ENCODE results near the gene DMRT3.

DMRT3 gene, protein sequence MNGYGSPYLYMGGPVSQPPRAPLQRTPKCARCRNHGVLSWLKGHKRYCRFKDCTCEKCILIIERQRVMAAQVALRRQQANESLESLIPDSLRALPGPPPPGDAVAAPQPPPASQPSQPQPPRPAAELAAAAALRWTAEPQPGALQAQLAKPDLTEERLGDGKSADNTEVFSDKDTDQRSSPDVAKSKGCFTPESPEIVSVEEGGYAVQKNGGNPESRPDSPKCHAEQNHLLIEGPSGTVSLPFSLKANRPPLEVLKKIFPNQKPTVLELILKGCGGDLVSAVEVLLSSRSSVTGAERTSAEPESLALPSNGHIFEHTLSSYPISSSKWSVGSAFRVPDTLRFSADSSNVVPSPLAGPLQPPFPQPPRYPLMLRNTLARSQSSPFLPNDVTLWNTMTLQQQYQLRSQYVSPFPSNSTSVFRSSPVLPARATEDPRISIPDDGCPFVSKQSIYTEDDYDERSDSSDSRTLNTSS

DNA sequence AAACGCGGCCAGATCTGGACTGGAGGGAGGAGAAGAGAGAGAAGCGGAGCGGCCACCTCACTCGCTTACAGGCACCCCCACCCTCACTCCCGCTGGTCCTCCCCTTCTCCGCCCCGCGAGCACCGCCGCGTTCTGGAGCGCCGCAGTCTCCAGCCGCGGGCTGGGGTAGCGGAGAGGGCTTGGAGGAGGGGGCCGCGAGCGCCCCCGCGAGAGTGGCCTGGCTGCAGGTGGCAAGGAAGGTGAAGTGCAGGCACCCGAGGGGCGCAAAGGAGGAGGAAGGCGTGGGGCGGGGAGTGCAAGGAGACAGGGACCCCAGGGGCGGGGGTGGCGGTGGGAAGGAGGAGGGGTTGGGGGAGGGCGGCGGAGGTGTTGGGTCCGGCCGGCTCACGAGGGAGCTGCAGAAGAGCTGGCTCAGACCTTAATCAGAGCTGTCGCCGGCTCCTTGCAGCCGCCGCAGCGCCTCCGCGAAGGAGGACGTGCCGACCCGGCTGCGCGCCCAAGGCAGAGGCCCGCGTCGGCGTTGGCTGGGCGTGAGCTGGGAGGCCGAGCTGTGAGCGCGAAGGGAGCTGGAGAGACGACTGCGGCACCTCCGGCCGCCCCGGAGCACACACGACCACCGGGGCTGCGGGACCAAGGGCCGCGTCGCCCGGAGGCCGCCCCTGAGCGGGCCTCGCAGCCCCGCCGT, at the start of gene DMRT3:
DMRT3 (plus strand) TSS at position 398 of the 685 bp plus-strand sequence. CDS start 347 bp downstream, outside the sequence.
- no peak for DNase-seq (ENCODE audit: low read depth in 2 of 2)

DNA sequence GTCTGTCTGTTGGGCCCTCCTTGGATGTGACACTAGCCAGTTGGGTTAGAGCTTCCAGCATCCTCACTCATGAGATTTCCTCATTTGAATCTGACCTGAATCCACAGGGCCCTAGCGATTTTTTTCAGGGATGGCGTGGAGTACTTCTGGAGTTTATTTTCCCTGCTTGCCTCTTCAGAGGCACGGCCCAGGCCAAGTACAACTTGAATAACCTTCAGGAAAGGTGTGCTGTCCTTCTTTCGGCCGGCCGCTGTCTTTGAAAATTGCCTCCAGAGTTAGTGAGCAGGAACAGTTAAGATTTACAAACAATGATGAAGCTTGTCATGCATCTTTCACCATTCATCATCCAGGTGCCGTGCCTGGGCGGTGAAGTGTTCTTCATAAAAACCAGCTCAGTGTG, 49.5 kb upstream of the DMRT3 start:
- DNase-seq (ENCODE audit: low read depth in 2 of 2) = no peak

DNA sequence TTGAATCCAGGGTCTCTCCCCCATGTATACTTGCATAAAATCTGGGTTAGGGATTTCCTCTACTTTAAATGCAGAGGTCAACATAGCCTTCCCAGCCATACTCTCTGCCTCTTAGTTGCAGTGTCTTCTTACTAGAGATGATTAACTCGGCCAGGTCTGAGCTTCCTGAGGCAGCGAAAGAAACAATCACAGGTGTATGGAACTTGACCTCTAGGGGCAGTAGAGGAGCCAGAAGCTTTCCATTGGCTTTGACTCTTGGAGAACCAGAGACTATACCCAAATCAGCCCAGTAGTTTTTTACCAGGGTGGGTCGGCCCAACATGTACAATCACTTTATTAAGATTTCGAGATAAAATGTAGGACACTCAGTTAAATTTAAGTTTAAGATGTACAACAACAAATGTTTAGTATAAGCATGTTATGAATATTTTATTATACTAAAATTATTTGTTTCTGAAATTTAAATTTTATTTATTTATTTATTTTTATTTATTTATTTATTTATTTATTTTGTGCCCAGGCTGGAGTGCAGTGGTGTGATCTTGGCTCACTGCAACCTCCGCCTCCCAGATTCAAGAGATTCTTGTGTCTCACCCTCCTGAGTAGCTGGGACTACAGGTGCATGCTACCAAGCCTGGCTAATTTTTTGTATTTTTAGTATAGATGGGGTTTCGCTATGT, 48.0 kb upstream of the DMRT3 start:
- DNase-seq (ENCODE audit: low read depth in 2 of 2) = no peak

DNA sequence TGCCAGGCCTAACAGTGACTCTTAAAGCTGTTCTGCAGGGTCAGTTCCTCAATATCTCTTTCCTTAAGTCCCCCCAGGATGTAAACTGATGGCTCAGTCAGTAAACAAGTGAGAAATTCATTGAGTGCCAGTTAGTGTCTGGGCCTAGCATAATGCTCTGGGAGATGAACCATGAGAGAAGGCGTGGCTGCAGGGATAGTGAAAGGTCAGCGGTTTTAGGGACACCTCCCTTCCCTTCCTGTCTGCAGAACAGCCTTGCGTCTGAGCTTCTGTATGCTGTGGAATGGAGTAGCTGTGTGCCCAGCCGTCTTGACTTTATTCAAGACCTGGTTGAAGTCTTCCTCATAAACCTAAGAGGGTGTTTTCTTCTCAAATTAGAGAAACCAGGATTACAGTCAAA, 46.7 kb upstream of the DMRT3 start:
- DNase-seq (ENCODE audit: low read depth in 2 of 2) = no peak

DNA sequence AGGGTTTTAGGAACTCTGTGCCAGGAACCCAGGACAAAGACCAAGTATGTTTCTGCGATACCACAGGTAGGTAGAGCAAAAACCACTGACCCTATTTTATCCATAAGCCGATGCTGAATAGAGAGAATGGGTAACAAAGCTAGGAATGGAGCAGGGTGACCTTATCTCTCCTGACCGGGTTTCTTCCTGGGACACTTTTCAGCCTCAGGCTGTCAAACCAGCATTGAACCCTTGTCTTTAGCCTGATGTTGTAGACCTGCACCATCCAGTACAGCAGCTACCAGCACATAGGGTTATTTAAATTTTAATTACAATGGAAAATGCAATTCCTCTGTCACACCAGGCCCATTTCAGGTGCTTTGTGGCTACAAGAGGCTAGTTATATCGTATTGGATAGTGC, 43.1 kb upstream of the DMRT3 start:
- DNase-seq (ENCODE audit: low read depth in 2 of 2) = no peak

DNA sequence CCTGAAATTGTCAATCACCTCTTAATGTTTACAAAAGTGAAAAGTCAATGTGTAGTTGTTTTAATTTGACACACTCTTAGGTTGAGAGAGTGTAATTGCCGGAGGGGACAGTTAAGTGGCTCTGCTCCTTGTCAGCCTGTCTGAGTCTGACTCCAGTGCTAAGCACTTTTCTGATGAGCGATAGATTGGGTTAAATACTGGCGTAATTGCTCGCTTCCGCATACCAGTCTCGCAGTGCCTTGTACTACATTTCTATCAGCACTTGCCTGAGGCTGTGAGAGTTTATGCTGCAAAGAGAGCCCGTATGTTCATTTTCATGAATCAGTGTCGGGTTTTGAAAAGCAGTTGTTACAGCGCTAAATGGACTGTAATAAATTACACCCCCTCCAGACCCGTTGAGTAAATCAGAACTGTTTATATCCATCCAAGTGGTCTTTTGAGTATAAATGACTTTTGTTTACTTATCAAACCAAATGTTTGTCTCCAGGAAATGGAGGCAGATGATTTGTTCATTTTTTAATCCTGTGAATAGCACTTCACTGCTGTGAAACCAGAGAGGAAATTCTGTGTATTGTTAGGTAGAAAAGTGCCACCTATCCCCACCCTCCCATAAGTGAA, 41.0 kb upstream of the DMRT3 start:
- DNase-seq (ENCODE audit: low read depth in 2 of 2) = no peak

DNA sequence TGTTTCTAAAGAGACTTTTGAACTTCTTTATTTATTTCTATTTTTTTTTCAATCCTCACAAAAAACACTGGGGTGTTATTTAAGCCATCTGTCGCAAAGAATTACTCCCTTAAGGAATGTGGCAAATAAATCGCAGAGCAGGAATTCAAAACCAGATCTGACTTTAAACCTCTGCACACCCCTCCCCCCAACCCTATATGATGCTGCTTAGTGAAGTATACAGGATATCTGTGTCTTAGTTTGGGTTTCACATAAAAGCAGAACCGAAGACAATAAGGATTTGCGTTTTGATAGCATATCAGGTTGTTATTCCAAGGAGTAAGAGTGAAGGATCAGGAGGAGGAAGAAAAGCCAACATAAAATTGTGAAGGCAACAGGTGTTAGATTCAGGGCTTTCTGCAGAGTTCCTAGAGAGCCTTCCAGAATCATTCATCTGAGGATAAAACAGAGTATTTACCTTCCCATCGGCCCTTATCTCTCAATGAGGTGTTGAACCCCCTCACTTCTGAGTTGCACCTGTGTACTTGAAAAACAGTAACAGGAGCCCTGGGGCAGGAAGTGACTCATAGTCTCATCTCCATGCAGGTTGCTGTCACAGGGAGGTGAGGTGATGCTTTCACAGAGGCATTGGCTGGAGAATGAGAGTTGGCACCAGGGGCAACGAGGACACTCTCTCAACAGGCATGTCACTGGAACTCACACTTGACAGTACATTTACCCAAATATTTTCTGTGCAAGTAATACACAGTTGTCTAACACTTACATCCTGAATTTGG, 33.5 kb upstream of the DMRT3 start:
- DNase-seq (ENCODE audit: low read depth in 2 of 2) = no peak

DNA sequence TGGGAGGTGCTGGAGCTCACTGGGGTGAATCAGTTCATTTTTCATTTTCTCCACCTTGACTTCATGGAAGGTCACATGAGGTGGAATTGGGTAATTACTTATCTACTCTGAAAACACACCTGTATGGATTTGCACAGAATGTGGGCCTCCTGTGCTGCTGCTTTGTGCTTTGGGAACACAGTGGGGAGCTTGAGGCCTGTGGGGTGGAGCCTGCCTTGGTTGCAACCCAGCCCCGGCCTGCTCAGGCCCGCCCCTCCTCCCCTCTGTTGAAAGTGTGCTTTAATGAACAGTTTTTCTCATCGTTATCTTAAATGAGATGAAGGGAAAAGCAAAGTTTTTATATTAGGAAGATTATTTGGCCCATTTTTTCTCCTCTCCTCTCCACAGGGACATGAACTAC, 28.5 kb upstream of the DMRT3 start:
- DNase-seq (ENCODE audit: low read depth in 2 of 2) = no peak

DNA sequence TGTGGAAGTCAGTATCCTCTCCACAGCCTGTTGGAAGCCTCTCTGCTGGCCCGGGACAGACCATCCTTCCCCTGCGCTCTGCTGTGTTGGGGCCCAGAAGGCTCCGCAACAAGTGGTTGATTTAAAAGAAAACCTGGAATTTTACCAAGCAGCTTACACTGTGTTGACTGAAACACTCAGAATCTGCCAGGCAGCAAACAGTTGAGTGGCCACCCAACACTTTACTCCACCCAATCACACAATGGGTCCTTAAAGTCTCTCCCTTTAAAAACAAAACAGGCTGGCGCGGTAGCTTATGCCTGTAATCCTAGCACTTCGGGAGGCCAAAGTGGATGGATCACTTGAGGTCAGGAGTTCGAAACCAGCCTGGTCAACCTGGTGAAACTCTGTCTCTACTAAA, 28.0 kb upstream of the DMRT3 start:
- DNase-seq (ENCODE audit: low read depth in 2 of 2) = no peak

DNA sequence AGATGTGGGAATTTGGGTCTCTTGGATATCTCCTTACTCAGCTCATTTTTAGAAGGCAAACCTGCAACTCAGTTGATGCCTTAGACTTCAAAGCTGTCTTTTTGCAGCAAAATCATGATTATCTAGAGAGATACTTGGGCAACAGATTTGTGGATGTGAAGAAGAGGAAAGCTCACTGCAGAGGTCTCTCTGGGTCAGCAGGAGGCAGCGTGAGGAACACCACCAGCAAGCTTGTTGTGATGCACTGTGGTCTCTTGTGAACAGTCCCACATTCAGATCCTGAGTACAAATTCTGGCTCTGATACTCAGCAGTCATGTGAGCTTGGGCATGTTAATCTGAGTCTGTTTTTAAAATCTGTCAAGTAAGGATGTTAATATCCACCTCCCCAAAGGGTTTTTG, 26.3 kb upstream of the DMRT3 start:
- no peak for DNase-seq (ENCODE audit: low read depth in 2 of 2)

DNA sequence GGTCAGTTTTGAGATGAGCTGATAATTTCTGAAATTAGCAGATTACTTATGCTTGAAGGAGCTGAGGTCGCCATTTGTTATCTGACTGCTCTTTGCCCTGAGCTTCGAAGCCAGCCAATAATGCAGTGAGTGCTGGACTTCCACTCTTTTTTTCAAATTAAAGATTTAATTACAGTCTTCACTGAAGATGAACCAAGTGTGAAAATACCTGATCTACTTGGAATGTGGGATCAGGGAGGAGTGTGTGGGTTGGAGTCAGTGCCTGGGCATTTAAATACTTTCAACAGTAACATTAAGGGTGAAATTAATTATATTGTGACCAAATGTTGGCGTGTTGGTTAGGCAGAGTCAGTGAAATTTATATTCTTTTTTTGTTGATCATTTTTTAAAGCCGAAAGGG, 23.9 kb upstream of the DMRT3 start:
- DNase-seq (ENCODE audit: low read depth in 2 of 2) = no peak

DNA sequence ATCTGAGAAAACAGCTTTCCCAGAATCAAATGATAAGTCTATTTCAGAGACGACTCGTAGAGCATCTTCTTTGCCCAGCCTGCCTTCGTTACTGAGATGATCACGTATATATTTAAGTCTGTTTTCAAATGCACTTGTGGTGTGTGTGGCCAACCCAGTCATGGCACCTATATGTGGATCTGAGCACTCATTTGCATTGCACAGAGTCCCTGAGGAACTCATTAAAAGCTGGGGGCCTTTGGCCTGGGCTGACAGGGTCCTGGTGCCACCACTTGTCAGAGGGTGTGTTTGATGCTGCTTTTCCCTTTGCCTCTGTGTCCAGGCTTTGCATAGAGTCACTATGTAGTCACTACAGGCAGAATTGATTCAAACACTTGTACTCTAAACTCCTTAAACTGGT, 17.4 kb upstream of the DMRT3 start:
- DNase-seq (ENCODE audit: low read depth in 2 of 2) = no peak

DNA sequence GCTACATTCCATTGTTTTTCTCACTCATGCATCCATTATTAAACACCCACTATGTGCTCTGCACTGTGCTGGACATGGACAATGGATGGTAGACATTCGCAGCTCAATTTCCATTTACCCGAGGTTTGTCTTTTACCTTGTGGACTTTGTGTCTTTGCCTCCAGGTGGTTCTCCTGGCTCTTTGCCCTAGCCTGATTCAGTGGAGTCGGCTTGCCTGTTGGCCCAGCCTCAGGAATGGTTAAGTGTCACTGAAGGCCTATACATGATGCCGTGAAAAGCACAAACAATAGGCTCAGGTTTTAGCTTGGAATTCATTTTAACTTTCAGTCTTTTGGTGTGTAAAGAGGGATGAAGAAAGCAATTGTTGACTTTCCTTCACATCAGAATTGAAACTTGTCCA, 16.5 kb upstream of the DMRT3 start:
- DNase-seq (ENCODE audit: low read depth in 2 of 2) = no peak

DNA sequence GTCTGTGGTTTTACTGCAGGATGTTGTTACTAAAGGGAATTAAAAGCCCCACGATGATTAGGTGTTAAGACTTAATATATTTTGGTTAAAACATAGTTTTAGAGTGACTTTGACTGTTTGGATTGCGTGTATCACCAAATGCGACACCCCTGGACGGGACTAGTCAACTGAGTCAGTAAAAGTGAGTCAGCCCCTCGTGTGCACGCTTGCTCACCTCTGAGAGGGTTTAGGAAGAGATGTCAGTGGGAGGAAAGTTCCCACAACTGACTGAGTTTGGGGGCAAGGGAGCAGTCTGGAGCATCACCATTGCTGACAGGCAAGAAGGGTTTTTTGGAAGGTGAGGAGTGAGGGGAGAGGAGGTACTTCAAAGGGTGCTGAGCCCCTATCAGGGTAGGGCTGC, 14.4 kb upstream of the DMRT3 start:
- DNase-seq (ENCODE audit: low read depth in 2 of 2) = no peak

DNA sequence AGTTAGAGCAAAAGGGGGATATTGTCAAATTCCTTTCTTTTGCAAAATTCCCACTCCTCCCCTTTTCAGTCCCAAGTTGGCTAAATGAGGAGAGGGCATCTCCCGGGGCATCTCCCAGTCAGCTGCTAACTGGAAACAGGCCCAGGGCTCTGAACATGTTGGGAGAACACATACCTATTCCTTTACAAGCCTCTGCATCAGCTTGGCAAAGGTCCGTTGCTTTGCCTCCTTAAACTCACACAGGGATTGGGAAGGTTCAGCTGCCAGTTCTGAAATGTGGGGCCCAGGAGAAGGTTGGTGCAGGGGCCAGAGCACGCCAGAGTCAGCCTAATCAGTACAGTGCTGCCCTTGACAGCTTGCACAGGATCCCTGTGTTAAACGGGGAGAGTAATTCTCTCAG, 11.0 kb upstream of the DMRT3 start:
- no peak for DNase-seq (ENCODE audit: low read depth in 2 of 2)

DNA sequence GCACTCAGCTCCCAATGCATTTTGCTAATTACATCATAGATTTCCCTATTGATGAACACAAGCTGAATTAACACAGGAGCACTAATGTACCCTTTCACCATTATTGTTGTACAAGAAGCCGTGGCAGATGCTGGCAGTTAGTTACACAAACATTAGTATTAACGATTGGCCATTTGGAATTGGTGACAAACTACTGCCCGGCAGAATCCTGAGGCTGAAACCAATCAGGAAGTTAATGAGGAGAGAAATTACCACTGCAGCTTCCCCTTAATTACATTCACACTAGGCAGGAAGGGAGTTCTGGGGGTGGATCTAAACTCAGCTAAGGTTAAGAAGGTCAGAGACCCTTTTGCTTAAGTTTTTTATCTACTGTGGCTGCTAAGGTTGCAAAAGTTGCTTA, 9.6 kb upstream of the DMRT3 start:
- no peak for DNase-seq (ENCODE audit: low read depth in 2 of 2)

DNA sequence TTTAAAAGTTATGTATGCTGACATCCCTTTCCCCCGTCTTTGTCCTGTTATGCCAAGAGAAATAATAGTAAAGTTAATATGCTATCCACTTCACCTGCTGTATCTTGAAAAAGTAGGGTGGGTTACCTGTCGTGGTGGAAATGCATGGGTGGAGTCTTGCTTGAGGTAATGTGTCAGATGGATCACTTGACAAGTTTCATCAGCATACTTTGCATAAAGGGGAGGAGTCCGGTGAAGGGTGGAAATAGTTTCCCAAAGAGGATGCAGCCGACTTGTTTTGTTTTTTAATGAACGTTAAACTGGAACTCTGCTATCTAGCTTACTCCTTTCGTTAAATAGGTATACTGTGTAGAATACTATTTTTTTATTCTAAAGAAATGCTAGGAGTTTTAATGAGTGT, 9.0 kb upstream of the DMRT3 start:
- DNase-seq (ENCODE audit: low read depth in 2 of 2) = no peak

DNA sequence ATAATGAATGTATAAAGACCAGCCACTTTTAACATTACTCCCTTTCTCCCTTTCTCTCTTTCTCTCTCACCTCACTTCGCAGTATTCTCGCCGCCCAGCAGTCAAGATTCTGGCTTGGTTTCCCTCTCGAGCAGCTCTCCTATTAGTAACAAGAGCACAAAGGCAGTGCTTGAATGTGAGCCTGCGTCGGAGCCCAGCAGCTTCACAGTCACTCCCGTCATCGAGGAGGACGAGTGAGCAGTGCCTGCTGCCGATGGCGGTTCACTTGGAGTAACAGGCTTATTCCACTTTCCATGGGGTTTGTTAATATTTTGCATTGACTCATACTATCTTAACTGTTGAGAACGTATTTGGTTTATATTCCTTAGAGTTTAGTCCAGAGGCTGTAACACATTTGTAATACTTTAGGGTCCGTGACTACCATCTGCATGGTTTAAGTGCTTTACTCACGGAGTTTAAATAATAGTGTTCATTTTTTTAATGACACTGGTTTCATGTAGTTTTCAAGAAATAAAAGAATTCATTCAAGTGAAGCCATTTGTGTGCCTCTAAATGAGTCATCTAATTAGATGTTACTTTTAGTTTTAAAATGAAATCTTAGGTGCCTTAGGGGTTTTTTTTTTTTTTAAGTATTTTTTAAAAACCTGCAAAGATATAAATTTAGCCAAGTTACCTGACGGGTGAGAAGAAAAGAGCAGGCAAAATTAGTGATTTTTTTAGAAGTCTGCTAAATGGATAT, 8.4 kb upstream of the DMRT3 start:
- no peak for DNase-seq (ENCODE audit: low read depth in 2 of 2)

DNA sequence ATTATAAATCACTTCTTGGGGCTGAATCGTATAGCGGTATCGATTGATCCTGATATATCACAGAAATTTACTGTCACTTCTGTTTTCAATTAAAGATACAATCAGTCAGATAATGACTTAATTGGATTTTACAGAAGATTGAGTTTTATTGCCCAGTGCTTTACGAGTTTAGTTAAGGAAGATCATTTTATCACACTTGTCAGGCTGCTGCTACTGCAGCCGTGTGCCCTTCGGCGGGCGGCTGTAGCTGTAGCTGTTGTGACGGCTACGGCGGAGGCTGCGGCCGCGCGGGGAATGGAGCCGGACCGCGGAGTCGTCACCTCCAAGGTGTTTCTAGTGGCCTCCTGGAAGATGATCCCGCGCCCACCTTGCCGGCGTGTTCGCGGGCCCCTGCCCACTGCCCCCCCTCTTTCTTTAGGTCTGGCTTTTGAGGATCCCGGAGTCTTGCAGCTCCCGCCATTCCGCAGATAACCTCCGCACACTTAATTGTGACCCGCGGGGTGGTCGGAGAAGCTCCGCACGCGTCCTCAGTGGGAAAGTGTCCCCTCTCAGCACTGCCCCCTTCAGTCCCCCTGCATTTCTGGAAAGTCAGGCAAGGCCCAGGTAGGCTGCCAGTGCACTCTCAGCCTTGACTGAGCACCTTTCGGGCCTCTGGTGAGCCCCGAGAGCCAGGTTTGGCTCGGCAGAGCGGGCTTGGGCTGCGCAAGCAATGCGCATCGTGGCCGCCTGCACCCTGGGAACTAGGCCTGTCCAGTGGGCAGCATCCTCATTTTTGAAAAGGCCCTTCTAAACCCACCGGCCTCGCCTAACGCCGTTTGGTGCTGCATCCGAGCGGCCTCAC, 6.9 kb upstream of the DMRT3 start:
- DNase-seq (ENCODE audit: low read depth in 2 of 2) = no peak
